CD8-positive, alpha-beta memory T cell (primary cell): ENCODE results near the gene ZBTB5. TPM values are rescaled to one million over a fixed set of nuclear protein-coding genes. Genes with fewer than 3 reads are reported as not detected.

Source experiments
- CTCF ChIA-PET: fragments of 350-600 bp; sonication (Branson Sonifier 250); formaldehyde crosslinking; loops from one replicate; lab custom pipeline; 2021; ENCODE audit warnings: antibody characterized with exemption; lab: Charles Lee
- POLR2A ChIA-PET: fragments of 350-600 bp; sonication (Branson Sonifier 250); formaldehyde crosslinking; loops from one replicate; lab custom pipeline; 2021; ENCODE audit warnings: antibody characterized with exemption; lab: Charles Lee
- DNase-seq, 5 donors: peaks; one replicate each; pipeline versions ENCODE4 v3.0.0 to v3.0.0-alpha.2; 2020 to 2022; ENCODE audit warnings: mixed read lengths in 1 of 5
- H3K27ac ChIP-seq: one replicate; pipeline ENCODE4 v1.7.0; 2013; ENCODE audit warnings: low read depth, mild to moderate bottlenecking, low read length, moderate library complexity
- H3K27me3 ChIP-seq: 2 replicates; pipeline ENCODE4 v1.7.0; 2013; ENCODE audit warnings: low read length, mild to moderate bottlenecking; ENCODE audit not compliant: insufficient read depth, poor library complexity, severe bottlenecking
- H3K36me3 ChIP-seq: 2 replicates; pipeline ENCODE4 v1.7.0; 2013; ENCODE audit warnings: mild to moderate bottlenecking, low read length, moderate library complexity; ENCODE audit not compliant: insufficient read depth
- H3K4me1 ChIP-seq: 2 replicates; pipeline ENCODE4 v1.7.0; 2013; ENCODE audit warnings: mild to moderate bottlenecking, low read length, moderate library complexity; ENCODE audit not compliant: insufficient read depth
- H3K4me3 ChIP-seq: 2 replicates; pipeline ENCODE4 v1.7.0; 2013; ENCODE audit warnings: mild to moderate bottlenecking, low read length
- H3K9me3 ChIP-seq: 2 replicates; pipeline ENCODE4 v1.7.0; 2013; ENCODE audit warnings: mild to moderate bottlenecking, low read length
- H3K27ac Mint-ChIP-seq, 8 donors: one replicate each; pipeline ENCODE4 v1.8.0; 2020 to 2021; ENCODE audit warnings: mixed read lengths in 8 of 8, mild to moderate bottlenecking in 6 of 8, inconsistent platforms in 3 of 8, moderate library complexity in 3 of 8
- H3K27me3 Mint-ChIP-seq, 2 donors: one replicate each; pipeline ENCODE4 v1.8.0; 2020 to 2021; ENCODE audit warnings: mixed read lengths in 2 of 2, mild to moderate bottlenecking in 1 of 2, moderate library complexity in 1 of 2
- H3K36me3 Mint-ChIP-seq, 3 donors: one replicate each; pipeline ENCODE4 v1.8.0; 2020 to 2021; ENCODE audit warnings: mixed read lengths in 3 of 3, inconsistent platforms in 1 of 3, mild to moderate bottlenecking in 1 of 3
- H3K4me1 Mint-ChIP-seq, 3 donors: one replicate each; pipeline ENCODE4 v1.8.0; 2020 to 2021; ENCODE audit warnings: mixed read lengths in 3 of 3, inconsistent platforms in 1 of 3, mild to moderate bottlenecking in 1 of 3
- H3K4me3 Mint-ChIP-seq, 7 donors: one replicate each; pipeline ENCODE4 v1.8.0; 2020 to 2021; ENCODE audit warnings: mixed read lengths in 7 of 7, mild to moderate bottlenecking in 6 of 7, moderate library complexity in 4 of 7, inconsistent platforms in 2 of 7
- H3K9me3 Mint-ChIP-seq, 5 donors: one replicate each; pipeline ENCODE4 v1.8.0; 2020 to 2022; ENCODE audit warnings: mixed read lengths in 5 of 5, mild to moderate bottlenecking in 3 of 5, moderate library complexity in 2 of 5, inconsistent platforms in 1 of 5
- polyA plus RNA-seq: library from polyadenylated mRNA; unstranded; fragments of 300-500 nt; fragmentation: Illumina TruSeq; gene quantifications from one replicate; pipeline ENCODE4 v1.2.3, GENCODE V29; 2021
- total RNA-seq, 2 experiments: library from RNA; stranded (reverse); gene quantifications; one replicate each; pipeline ENCODE4 v1.2.3, GENCODE V29; 2021

ZBTB5 gene
- total and polyA plus RNA-seq, 3 experiments from 2014 or later: 0.81 to 7.9 (median 7.0) TPM

- Histone ChIP-seq H3K9me3 (no peaks in the 10 kb centered on the region), H3K27me3 (no peaks in the 10 kb centered on the region), H3K4me1 (no peaks in the 10 kb centered on the region), H3K36me3 (peaks cover 47% of the 10 kb centered on the region), H3K4me3 (no peak overlapping the region), H3K27ac (no peak overlapping the region)
- DNase-seq: no peak
- peak overlapping the region in 2 of 8 donors; percentile 11 to 71 for H3K27ac Mint-ChIP-seq
- H3K27me3 Mint-ChIP-seq: no peaks in the 10 kb centered on the region
- peaks cover 7 to 16% (median 8%) of the 10 kb centered on the region in 3 donors for H3K4me1 Mint-ChIP-seq
- peaks cover 32 to 90% (median 33%) of the 10 kb centered on the region in 3 donors for H3K36me3 Mint-ChIP-seq
- H3K4me3 Mint-ChIP-seq: no peak overlapping the region
- ChIA-PET POLR2A (no interaction called here), CTCF (no interaction called here)
- H3K9me3 Mint-ChIP-seq: no peaks in the 10 kb centered on the region
These were observed 33.2 kb upstream of the ZBTB5 start for GRCh38 chr9:37498457-37498856.

DNA sequence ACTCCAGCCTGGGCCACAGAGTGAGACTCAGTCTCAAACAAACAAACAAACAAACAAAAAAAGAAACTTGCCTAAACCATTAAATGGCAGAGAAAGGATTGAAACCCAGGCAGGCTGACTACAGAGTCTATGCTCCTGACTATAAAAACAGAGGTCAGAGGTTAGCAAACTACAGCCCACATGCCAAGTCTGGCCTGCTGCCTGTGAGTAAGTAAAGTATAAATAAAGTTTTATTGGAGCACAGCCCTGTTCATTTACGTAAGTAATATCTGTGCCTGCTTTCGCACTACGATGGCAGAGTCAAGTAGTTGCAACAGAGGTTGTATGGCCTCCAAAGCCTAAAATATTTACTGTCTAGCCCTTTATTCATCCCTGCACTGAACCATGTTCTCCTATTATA lies 32.1 kb upstream of the ZBTB5 start:
- no peaks in the 10 kb centered on the region for H3K4me1 ChIP-seq
- Mint-ChIP-seq H3K36me3 (peaks cover 22 to 90% (median 32%) of the 10 kb centered on the region in 3 donors), H3K4me1 (peaks cover 0 to 6% (median 2%) of the 10 kb centered on the region in 3 donors), H3K4me3 (no peak overlapping the region), H3K27me3 (no peaks in the 10 kb centered on the region), H3K9me3 (no peaks in the 10 kb centered on the region), H3K27ac (no peak overlapping the region)
- no peaks in the 10 kb centered on the region for H3K9me3 ChIP-seq
- H3K4me3 ChIP-seq: no peak overlapping the region
- H3K27ac ChIP-seq: no peak overlapping the region
- no peak for DNase-seq
- H3K36me3 ChIP-seq: peaks cover 47% of the 10 kb centered on the region
- H3K27me3 ChIP-seq: no peaks in the 10 kb centered on the region
- CTCF ChIA-PET: interaction anchor here (2.3 kb wide), 1 partner anchor 11 kb away, joined by 5 read pairs; no protein-coding TSS in a partner anchor
- POLR2A ChIA-PET: no interaction called here

DNA sequence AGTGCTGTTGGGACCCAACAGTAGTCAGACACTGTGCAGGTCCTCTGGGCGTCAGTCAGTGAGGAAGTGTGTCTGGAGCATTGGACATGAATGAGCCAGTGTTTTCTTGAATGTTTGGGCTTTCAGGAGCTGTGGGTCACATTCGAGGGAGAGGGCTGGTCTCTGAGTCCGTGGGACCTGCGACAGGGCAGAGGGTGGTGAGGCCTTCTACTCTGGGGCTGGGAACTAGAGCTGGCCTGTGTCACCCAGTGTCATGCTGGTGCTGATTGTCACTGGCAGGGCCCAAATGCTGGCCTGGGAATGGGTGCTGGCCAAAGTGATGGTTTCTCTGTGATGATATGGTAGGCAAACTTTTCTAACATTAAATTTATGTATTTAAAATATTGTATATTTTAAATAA lies 30.8 kb upstream of the ZBTB5 start:
- Mint-ChIP-seq H3K4me3 (no peak overlapping the region), H3K27ac (peak overlapping the region in 3 of 8 donors; percentile 54 to 75 (median 74)), H3K36me3 (peaks cover 13 to 88% (median 26%) of the 10 kb centered on the region in 3 donors), H3K9me3 (no peaks in the 10 kb centered on the region), H3K27me3 (no peaks in the 10 kb centered on the region), H3K4me1 (peaks cover under 1 to 5% (median 2%) of the 10 kb centered on the region in 3 donors)
- no peak overlapping the region for H3K27ac ChIP-seq
- no peak overlapping the region for H3K4me3 ChIP-seq
- peaks cover 44% of the 10 kb centered on the region for H3K36me3 ChIP-seq
- no peaks in the 10 kb centered on the region for H3K9me3 ChIP-seq
- POLR2A ChIA-PET: no interaction called here
- CTCF ChIA-PET: interaction anchor here (2.3 kb wide), 1 partner anchor 9 kb away, joined by 5 read pairs; no protein-coding TSS in a partner anchor
- DNase-seq: no peak
- no peaks in the 10 kb centered on the region for H3K27me3 ChIP-seq
- H3K4me1 ChIP-seq: no peaks in the 10 kb centered on the region

DNA sequence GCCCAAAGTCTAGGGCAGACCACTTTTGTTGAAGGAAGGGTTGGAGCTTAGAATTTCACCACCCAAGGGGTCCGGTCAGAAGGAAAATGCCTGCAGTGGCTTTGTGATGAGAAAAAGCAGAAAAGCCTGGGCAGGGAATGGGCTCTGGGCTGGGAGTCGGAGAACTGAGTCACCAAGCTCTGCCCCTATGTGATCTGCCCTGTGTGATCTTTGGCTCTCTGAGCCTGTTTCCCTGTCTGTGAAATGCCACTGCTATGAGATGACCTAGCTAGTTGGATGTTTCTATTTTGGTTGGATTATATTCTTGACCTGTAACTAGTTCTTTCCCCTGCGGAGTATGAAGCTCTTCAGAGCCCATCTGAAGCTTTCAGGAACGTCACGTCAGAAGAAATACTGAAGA lies 30.3 kb upstream of the ZBTB5 start:
- H3K4me3 Mint-ChIP-seq: no peak overlapping the region
- H3K4me1 Mint-ChIP-seq: peaks cover 5 to 9% (median 7%) of the 10 kb centered on the region in 3 donors
- H3K27me3 ChIP-seq: no peaks in the 10 kb centered on the region
- no peaks in the 10 kb centered on the region for H3K27me3 Mint-ChIP-seq
- H3K36me3 ChIP-seq: peaks cover 40% of the 10 kb centered on the region
- H3K9me3 ChIP-seq: no peaks in the 10 kb centered on the region
- H3K9me3 Mint-ChIP-seq: no peaks in the 10 kb centered on the region
- ChIA-PET CTCF (interaction anchor here (2.3 kb wide), 1 partner anchor 9 kb away, joined by 5 read pairs; no protein-coding TSS in a partner anchor), POLR2A (no interaction called here)
- peaks cover 15 to 88% (median 25%) of the 10 kb centered on the region in 3 donors for H3K36me3 Mint-ChIP-seq
- DNase-seq: no peak
- H3K27ac Mint-ChIP-seq: peak overlapping the region in 5 of 8 donors; percentile 21 to 75 (median 54)
- H3K4me1 ChIP-seq: no peaks in the 10 kb centered on the region
- no peak overlapping the region for H3K27ac ChIP-seq
- H3K4me3 ChIP-seq: no peak overlapping the region

- DNase-seq: no peak
- POLR2A ChIA-PET: no interaction called here
- Mint-ChIP-seq H3K36me3 (peaks cover 9 to 86% (median 27%) of the 10 kb centered on the region in 3 donors), H3K27ac (peak overlapping the region in 2 of 8 donors; percentile 17 to 32), H3K27me3 (no peaks in the 10 kb centered on the region), H3K9me3 (no peaks in the 10 kb centered on the region), H3K4me1 (peaks cover 24 to 34% (median 30%) of the 10 kb centered on the region in 3 donors), H3K4me3 (no peak overlapping the region)
- CTCF ChIA-PET: no interaction called here
- peaks cover 34% of the 10 kb centered on the region for H3K36me3 ChIP-seq
- H3K27me3 ChIP-seq: no peaks in the 10 kb centered on the region
- peaks cover 5% of the 10 kb centered on the region for H3K4me1 ChIP-seq
- H3K27ac ChIP-seq: no peak overlapping the region
- H3K4me3 ChIP-seq: no peak overlapping the region
- no peaks in the 10 kb centered on the region for H3K9me3 ChIP-seq
These were observed 26.7 kb upstream of the ZBTB5 start for GRCh38 chr9:37491939-37492338.

DNA sequence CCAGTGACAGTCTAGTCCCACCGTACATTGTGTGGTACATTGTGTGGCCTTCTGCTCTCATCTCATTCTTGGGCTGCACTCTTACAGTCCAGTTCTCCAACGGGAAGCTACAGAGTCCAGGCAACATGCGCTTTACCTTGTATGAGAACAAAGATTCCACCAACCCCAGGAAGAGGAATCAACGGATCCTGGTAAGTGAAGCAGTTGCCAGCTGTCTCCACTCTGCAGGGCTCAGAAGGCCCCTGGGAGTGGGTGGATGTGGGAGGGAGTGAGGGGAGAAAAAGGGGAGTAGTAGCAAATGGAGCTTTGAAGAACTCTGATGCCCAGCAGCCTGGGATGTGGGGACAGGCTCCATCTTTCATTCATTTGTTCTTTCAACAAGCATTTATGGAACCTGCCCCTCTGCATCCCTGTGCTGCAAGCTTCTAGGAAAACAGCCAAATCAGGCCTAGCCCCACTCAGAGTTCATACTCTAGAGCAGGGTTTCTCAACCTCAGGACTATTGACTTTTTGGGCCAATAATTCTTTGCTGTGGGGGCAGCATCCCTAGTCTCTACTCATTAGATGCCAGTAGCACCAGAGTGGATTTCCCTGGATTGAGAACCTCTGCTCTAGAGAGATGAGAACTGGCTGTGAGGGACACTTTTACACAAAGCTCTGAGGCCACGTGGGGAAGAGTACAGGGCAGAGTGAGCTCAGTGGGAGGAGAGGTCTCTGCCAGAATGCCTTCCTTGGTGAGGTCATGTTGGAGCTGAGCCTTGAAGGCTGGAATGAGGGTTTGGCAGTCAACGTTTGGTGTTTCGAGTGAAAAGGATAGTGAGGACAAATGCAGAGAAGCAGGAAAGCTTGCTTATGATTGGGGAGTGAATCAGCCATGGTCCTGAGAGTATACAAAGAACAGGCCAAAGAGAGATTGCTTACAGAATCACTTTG lies 21.6 kb upstream of the ZBTB5 start:
- H3K4me1 Mint-ChIP-seq: peaks cover 42 to 53% (median 52%) of the 10 kb centered on the region in 3 donors
- H3K27me3 ChIP-seq: no peaks in the 10 kb centered on the region
- H3K9me3 Mint-ChIP-seq: no peaks in the 10 kb centered on the region
- H3K36me3 ChIP-seq: peaks cover 4% of the 10 kb centered on the region
- H3K27ac Mint-ChIP-seq: peak overlapping the region; percentile 81 to 99 (median 95)
- H3K4me1 ChIP-seq: peaks cover 19% of the 10 kb centered on the region
- H3K36me3 Mint-ChIP-seq: peaks cover 4 to 50% (median 8%) of the 10 kb centered on the region in 3 donors
- peak overlapping the region; percentile 77 for H3K4me3 ChIP-seq
- POLR2A ChIA-PET: interaction anchor here (1.8 to 2.0 kb wide), 2 partner anchors 21 to 105 kb away, joined by 9 to 23 read pairs; partner anchors contain the start of genes TOMM5 and ZBTB5
- peak overlapping the region; percentile 91 to 98 (median 95) for H3K4me3 Mint-ChIP-seq
- no peaks in the 10 kb centered on the region for H3K9me3 ChIP-seq
- no peak for DNase-seq
- H3K27ac ChIP-seq: peak overlapping the region; percentile 84
- CTCF ChIA-PET: interaction anchor here (1.2 to 2.1 kb wide), 4 partner anchors 9 to 75 kb away, joined by 3 to 6 read pairs (median 4); no protein-coding TSS in a partner anchor
- H3K27me3 Mint-ChIP-seq: peaks cover 0 to 1% of the 10 kb centered on the region in 2 donors

- peak overlapping the region; percentile 91 to 98 (median 95) for H3K4me3 Mint-ChIP-seq
- peaks cover 4 to 45% (median 6%) of the 10 kb centered on the region in 3 donors for H3K36me3 Mint-ChIP-seq
- peaks cover 42 to 53% (median 52%) of the 10 kb centered on the region in 3 donors for H3K4me1 Mint-ChIP-seq
- peak overlapping the region; percentile 81 to 99 (median 95) for H3K27ac Mint-ChIP-seq
- no peak for DNase-seq
- peaks cover 19% of the 10 kb centered on the region for H3K4me1 ChIP-seq
- ChIA-PET CTCF (interaction anchor here (1.2 to 2.1 kb wide), 5 partner anchors 10 to 75 kb away, joined by 3 to 6 read pairs (median 4); no protein-coding TSS in a partner anchor), POLR2A (interaction anchor here (0.8 to 2.0 kb wide), 3 partner anchors 18 to 106 kb away, joined by 3 to 23 read pairs (median 9); partner anchors contain the start of genes TOMM5 and ZBTB5)
- peak overlapping the region; percentile 77 for H3K4me3 ChIP-seq
- no peaks in the 10 kb centered on the region for H3K9me3 Mint-ChIP-seq
- no peaks in the 10 kb centered on the region for H3K36me3 ChIP-seq
- H3K27ac ChIP-seq: peak overlapping the region; percentile 84
- H3K9me3 ChIP-seq: no peaks in the 10 kb centered on the region
- peaks cover 4% of the 10 kb centered on the region for H3K27me3 ChIP-seq
- peaks cover 0 to 8% of the 10 kb centered on the region in 2 donors for H3K27me3 Mint-ChIP-seq
These were observed 21.0 kb upstream of the ZBTB5 start for GRCh38 chr9:37486256-37486615.
